ENCODE data around the gene AK4.
A peak's percentile ranks its signal among the peaks of the same experiment; 100 is the strongest.
"Not testable (repeated sequence)": the region's sequence is repeated elsewhere in the genome, so short reads cannot be mapped to it uniquely, and the experiment has no call there.

The AK4 gene

GRCh38 chr1:65149351-65150107 lies 1.5 kb downstream of the AK4 start:
- peak; percentile 15 for FAIRE-seq

GRCh38 chr1:65150108-65150463 lies 2.1 kb downstream of the AK4 start:
- FAIRE-seq, result no peak
- DNase-seq (ENCODE audit: extremely low spot score, insufficient read length, low read depth), result no peak

More at GRCh38 chr1:65149351-65150107, 1.5 kb downstream of the AK4 start:
- DNase-seq (ENCODE audit: extremely low spot score, insufficient read length, low read depth), result no peak

GRCh38 chr1:65150583-65151263 lies 2.7 kb downstream of the AK4 start:
- no peak for FAIRE-seq
- no peak for DNase-seq (ENCODE audit: extremely low spot score, insufficient read length, low read depth)

GRCh38 chr1:65151641-65152040 lies 3.6 kb downstream of the AK4 start:
- DNase-seq (ENCODE audit: extremely low spot score, insufficient read length, low read depth) (no peak), FAIRE-seq (no peak)

- DNase-seq (ENCODE audit: extremely low spot score, insufficient read length, low read depth) (no peak), FAIRE-seq (no peak)
Observed at GRCh38 chr1:65153635-65154034, 5.6 kb downstream of the AK4 start.

- FAIRE-seq, result no peak
- DNase-seq (ENCODE audit: extremely low spot score, insufficient read length, low read depth), result no peak
Observed at GRCh38 chr1:65156910-65157545, 9.0 kb downstream of the AK4 start.

GRCh38 chr1:65157546-65157941 lies 9.5 kb downstream of the AK4 start:
- DNase-seq (ENCODE audit: extremely low spot score, insufficient read length, low read depth), result no peak
- no peak for FAIRE-seq

- not testable (repeated sequence) for DNase-seq (ENCODE audit: extremely low spot score, insufficient read length, low read depth); FAIRE-seq
Observed at GRCh38 chr1:65159291-65159688, 11.3 kb downstream of the AK4 start.

GRCh38 chr1:65159801-65160523 lies 12.0 kb downstream of the AK4 start:
- no peak for DNase-seq (ENCODE audit: extremely low spot score, insufficient read length, low read depth)
- no peak for FAIRE-seq

- FAIRE-seq (no peak), DNase-seq (ENCODE audit: extremely low spot score, insufficient read length, low read depth) (no peak)
Observed at GRCh38 chr1:65163201-65163805, 15.3 kb downstream of the AK4 start.

- not testable (repeated sequence) for DNase-seq (ENCODE audit: extremely low spot score, insufficient read length, low read depth); FAIRE-seq
Observed at GRCh38 chr1:65164101-65164500, 16.1 kb downstream of the AK4 start.

GRCh38 chr1:65164633-65165032 lies 16.6 kb downstream of the AK4 start:
- DNase-seq (ENCODE audit: extremely low spot score, insufficient read length, low read depth) (no peak), FAIRE-seq (no peak)

GRCh38 chr1:65165269-65165993 lies 17.4 kb downstream of the AK4 start:
- FAIRE-seq (peak; percentile 76), DNase-seq (ENCODE audit: extremely low spot score, insufficient read length, low read depth) (no peak)

GRCh38 chr1:65166572-65167305 lies 18.7 kb downstream of the AK4 start:
- FAIRE-seq (peak; percentile 44), DNase-seq (ENCODE audit: extremely low spot score, insufficient read length, low read depth) (no peak)

GRCh38 chr1:65167586-65168242 lies 19.7 kb downstream of the AK4 start:
- no peak for DNase-seq (ENCODE audit: extremely low spot score, insufficient read length, low read depth)
- no peak for FAIRE-seq

- no peak for FAIRE-seq
- no peak for DNase-seq (ENCODE audit: extremely low spot score, insufficient read length, low read depth)
Observed at GRCh38 chr1:65168867-65169266, 20.9 kb downstream of the AK4 start.

- FAIRE-seq, result no peak
Observed at GRCh38 chr1:65170511-65171142, 22.6 kb downstream of the AK4 start.

More at GRCh38 chr1:65170511-65171142, 22.6 kb downstream of the AK4 start:
- DNase-seq (ENCODE audit: extremely low spot score, insufficient read length, low read depth), result no peak
